GM18861 (cell line): ENCODE data around the gene LBP.
"Not testable (repeated sequence)": the region's sequence is repeated elsewhere in the genome, so short reads cannot be mapped to it uniquely, and the experiment has no call there.

Experiments used
- ATAC-seq: cut with Tn5 transposase; IDR thresholded peaks from one replicate; pipeline ENCODE4 v1.9.1; 2021; ENCODE audit not compliant: unreplicated experiment

The LBP gene

DNA sequence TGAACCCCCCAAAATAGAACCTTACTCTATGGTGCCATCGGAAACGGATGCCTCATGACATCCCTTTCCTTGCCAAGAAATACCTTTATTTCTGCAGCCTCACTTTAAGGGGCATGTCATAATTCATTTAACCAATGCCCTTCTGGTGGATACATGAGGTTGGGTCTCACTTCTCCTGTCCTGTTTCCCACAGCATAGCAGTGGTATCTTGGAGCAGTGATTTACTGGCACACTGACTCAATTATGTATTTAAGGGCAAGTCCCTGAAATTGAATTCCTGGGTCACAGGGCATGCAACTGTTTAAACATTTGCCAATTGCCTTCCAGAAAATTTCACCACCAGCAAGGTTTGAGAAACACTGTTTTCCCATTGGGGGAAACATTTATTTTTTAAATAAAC is 639 bp upstream of the LBP start:
- no peak for ATAC-seq

DNA sequence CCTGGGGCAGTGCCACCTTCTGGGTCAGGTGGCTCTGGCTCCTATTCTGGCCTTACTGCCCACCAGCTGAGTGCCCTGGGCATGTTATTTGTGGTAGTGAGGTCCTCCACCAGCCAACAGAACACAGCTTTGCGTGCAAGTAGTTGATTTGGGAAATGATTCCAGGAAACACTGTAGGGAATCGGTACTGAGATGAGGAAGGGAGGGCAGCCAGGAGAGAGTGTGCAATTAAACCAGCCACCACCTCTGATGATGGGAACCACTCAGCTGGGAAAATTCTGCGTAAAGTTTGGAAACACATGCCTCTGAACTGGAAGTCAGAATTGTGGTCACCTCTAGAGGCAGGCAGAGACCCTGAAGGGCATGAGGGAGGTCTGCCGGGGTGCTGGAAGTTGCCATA is 459 bp downstream of the LBP start:
- no peak for ATAC-seq

GRCh38 chr20:38349856-38350255 is 3.6 kb downstream of the LBP start:
- no peak for ATAC-seq

DNA sequence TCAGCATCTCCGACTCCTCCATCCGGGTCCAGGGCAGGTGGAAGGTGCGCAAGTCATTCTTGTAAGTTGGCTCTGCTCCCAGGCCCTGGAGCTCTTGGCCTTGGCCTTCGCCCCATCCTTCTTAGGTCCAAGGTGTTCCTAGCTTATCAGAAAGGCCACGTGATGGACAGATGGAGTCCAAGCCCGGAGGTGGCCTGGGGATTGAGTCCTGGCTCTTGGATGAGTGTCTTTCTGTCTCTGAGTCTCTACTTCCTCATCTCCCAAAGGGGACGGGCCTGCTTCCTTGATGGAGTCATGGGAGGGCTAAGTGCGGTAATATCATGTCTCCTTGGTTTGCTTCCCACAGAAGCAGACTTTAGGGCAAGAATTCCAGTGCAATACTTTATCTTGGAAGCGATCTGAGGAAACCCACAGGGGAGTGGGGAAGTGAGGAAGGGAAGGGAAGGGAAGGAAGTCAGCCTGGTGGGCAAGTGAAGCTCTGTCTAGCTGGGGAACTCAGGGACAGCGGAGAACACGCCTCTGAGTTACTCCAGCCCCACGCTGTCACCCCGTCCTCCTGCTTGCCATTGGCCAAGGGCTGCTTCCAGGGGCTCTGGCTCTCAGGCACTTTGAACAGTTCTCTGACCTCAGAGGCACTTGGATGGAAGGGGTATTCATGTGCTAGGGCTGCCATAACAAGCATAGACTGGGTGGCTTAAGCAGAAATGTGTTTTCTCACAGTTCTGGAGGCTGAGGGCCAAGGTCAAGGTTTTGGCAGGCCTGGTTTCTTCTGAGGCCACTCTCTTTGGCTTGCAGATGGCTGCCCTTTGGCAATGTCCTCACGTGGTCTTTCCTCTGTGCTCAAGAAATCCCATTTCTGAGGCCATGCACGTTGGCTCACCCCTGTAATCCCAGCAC is 4.8 kb downstream of the LBP start:
- ATAC-seq: no peak

DNA sequence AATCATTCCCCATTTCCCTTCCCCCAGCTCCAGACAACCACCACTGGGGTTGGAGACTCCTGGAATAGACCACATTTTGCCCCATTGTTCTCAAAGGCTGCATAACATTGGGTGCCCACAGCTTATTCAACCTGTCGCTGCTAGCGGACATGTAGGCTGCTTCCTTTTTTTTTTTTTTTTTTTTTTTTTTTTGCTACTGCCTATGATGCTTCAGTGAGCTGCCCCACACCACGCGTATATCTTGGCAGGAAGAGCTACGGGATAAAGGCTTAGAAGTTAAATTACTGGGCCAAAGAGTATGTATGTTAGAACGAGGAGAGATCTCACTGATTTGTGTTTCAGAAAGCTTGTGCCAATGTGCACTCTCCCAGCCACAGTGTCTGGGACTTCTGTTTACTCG is 7.0 kb downstream of the LBP start:
- ATAC-seq: no peak

DNA sequence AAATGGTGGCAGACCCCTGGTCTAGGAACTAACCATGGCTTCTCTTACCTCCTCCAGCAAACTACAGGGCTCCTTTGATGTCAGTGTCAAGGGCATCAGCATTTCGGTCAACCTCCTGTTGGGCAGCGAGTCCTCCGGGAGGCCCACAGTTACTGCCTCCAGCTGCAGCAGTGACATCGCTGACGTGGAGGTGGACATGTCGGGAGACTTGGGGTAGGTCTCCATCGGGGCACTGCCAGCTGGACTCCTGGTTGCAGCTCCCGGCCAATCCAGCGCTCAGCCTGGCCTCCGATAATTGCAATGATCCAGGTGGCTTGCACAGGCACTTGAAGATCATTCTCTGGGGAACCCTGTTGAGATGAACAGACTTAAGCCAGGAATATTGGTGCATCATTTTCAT is 7.9 kb downstream of the LBP start:
- no peak for ATAC-seq

DNA sequence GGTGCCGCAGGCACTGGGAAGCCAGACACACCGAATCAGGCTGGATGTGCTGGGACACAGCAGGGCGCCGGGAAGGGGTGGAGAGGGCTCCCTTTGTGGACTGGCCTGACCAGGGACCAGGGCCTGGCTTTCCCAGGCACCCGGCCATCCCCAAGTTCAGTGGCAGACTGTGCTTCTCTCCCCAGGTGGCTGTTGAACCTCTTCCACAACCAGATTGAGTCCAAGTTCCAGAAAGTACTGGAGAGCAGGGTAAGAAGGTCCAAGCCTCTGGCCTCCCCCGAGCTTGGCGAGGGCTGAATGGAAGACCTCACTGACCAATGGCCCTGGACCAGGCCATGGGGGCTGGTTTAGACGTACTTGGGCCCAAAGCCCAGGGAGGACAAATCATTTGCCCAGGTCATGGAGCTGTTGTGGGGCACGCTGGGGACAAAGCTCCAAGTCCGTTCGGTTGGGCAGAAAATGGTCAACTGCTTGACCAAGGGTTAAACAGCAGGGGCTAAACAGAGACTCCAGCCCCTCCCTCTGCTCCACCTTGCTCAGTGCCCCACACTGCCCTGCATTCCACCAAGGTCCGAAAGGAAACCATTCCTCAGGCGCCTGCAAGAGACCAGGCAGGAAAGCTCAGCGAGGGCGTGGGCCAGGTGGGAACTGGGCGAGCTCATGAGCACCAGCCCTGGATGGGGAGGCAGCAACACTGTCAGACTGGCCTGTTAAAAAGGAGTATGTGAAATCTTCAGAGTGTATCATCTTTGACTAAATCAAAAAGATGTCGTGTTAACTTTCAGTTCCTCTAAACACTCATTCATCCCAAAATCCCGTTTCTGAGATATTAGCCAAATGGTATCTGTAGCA is 9.1 kb downstream of the LBP start:
- no peak for ATAC-seq

- ATAC-seq: no peak
Observed at GRCh38 chr20:38357653-38358207, 11.4 kb downstream of the LBP start.

- no peak for ATAC-seq
Observed at GRCh38 chr20:38358556-38358955, 12.3 kb downstream of the LBP start.

DNA sequence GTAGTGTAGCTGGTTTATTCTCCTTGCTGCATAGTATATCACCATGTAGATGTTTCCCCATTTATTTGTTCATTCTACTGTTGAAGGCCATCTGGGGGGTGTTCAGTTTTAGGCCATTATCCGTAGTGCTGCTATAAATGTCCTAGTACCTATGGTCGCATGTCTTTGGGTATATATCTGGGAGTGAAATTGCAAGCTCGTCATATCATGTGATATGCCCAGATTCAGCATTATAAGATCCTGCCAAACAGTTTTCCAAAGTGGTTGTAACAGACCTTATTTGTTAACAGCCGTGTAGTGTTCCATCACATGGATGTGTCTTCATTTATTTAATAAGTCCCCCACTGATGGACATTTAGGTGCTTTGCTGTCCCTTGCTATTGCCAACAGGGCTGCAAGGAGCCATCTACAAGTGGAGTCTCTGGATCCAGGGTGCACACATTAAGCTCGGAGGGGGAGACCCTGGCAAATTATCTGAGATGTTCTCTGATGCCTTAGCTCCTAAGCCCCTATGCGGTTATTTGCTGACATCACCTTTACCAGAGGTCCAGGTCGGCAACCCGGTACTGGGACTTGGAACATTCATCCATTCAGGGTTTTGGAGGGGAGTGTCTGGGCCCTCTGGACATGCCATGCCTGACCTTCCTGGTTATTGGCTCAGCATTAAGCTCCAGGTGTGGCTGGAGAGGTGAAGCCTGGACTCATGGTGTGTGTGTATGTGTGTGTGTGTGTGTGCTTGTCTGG is 16.9 kb downstream of the LBP start:
- no peak for ATAC-seq

DNA sequence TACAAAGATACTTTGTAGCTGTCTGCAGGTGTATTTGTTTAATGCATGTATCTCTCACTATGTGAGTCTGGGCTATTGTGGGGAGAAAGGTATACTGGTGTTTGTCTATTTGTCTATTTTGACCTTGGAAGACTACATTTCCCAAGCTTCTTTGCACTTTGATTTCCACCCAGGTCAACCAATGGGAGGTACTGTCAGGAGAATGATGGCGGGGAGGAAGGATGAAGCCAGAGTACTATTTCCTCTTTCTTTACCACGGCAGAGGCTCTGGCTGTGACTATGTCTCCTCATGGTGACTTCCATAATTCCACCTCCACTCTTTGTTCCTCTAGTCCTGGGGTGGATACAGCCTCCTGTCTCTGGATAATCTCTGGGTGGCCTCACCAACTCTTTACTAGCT is 23.1 kb downstream of the LBP start:
- no peak for ATAC-seq

GRCh38 chr20:38372806-38373205 is 26.5 kb downstream of the LBP start:
- ATAC-seq: no peak

DNA sequence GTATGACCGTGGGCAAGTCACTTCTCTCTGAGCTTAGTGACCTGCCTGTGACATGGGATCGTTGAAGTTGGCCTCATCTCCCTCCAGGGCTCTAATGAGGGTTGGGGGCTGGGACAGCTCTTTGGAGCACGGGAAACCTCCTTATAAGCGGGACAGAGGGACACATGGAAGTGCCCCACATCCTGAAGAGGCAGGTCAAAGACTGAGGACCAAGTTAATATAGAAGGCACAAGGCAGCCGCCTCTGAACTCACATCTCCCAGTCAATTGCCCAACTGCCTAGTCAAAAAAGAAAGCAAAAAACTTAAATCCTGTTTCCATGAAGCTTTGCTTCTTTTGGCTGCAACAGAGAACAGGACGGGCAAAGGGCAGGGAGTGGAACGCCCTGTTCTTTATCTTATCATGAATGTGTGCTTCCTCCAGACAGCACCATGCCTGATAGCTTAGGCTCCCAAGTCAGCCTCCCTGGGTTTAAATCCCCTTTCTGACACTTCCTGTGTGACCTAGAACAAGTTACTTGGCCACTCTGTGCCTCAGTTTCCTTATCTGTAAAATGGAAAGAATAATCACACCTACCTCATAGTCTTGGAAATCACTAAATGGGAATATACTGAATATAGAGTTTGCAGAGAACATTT is 27.1 kb downstream of the LBP start:
- ATAC-seq: no peak

DNA sequence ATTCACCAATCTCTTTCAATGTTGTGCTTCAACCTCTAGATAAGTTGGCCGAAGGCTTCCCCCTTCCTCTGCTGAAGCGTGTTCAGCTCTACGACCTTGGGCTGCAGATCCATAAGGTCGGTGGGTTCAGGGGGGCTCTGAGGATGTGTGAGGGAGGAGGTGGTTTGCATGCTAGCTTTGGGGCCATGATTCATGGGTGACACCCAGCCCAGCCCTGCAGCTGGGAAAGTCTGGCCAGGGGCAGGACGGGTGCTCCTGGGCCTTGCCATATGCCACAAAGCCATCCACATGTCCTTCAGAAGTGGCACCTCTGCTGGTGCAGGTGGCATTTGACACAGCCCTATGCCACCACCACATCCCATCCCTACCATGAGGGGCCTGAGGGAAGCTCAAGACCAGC is 27.6 kb downstream of the LBP start:
- ATAC-seq: no peak

- ATAC-seq: no peak
Observed at GRCh38 chr20:38377039-38377685, 30.9 kb downstream of the LBP start.

DNA sequence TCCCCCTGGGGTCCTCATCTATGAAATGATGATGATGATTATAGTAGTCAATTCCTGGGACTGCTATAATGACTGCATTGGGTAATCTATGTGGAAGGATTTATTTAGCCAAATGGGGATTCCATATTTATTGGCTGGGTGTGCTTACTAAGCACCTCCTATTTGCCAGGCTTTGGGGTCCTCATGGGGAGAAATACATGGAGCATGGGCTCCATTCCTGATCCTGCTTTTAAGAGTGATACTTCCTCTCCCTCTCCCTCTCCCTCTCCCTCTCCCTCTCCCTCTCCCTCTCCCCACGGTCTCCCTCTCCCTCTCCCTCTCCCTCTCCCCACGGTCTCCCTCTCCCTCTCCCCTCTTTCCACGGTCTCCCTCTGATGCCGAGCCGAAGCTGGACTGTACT is 31.6 kb downstream of the LBP start:
- not testable (repeated sequence) for ATAC-seq

DNA sequence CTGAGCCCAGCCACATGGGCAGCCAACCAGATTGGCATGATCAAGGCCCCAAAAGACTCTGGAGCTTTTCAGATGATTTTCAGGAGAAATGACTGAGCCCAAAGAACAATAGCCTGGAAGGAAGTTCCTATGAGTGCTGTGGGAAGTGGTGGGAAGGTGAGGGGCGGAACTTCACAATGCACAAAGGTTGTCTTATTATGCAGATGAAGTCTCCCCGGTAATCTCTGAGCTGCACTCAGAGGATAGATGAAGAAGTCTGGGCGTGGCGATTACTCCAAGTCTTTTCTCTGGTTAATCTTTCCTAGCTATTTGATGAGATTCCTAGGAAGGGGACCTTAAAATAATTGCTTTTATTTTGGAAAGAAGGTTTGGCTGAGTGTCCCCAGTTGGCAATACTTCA is 36.9 kb downstream of the LBP start:
- no peak for ATAC-seq

- ATAC-seq: no peak
Observed at GRCh38 chr20:38386004-38386403, 39.7 kb downstream of the LBP start.

DNA sequence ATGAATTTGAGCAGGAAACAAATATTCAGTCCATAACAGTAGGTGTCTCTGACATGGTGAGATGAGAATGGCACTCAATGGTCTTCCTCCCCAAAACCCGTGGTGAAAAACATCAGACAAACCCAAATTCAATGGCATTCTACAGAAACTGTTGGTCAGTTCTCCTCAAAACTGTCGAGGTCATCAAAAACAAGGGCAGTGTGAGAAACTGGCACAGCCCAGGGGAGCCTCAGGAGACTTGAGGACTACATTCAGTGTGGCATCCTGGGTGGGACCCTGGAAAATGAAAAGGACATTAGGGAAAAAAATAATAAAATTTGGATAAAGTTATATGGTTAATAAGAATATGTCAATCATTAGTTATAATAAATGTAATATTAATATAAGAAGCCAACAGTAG is 40.6 kb downstream of the LBP start:
- ATAC-seq: no peak

- ATAC-seq: no peak
Observed at GRCh38 chr20:38387953-38388352, 41.7 kb downstream of the LBP start.
